Right cardiac atrium (tissue), 5 donors: Measurements from ENCODE around the gene SPINK5. TPM values are rescaled to one million over a fixed set of nuclear protein-coding genes. Genes with fewer than 3 reads are reported as not detected.

Source experiments
- ATAC-seq, 2 donors: fragments of 200-7000 bp; cut with Tn5 transposase; one replicate each; pipeline versions ENCODE4 v1.8.0 to v1.9.1; 2020; ENCODE audit warnings: moderate library complexity in 2 of 2, mild to moderate bottlenecking in 1 of 2
- DNase-seq, 3 donors: peaks; one replicate each; pipeline ENCODE4 v3.0.0-alpha.2; 2020
- H3K27ac ChIP-seq: one replicate; pipeline ENCODE4 v1.5.1; 2013; ENCODE audit warnings: mild to moderate bottlenecking, low read length, control low read depth, moderate library complexity
- H3K27me3 ChIP-seq: one replicate; pipeline ENCODE4 v1.6.1; 2013; ENCODE audit not compliant: control insufficient read depth, insufficient read depth
- H3K4me1 ChIP-seq: one replicate; pipeline ENCODE4 v1.6.1; 2013; ENCODE audit warnings: low read length; ENCODE audit not compliant: control insufficient read depth, insufficient read depth
- H3K4me3 ChIP-seq: one replicate; pipeline ENCODE4 v1.5.1; 2013; ENCODE audit warnings: low read length, control low read depth
- H3K9me3 ChIP-seq: one replicate; pipeline ENCODE4 v1.6.1; 2013; ENCODE audit warnings: low read length; ENCODE audit not compliant: control insufficient read depth
- WGBS: extraction: QIAGEN DNeasy Blood & Tissue Kit; methylation state at CpG from one replicate; pipeline ENCODE4 v1.1.7; 2013; 5-methylcytosine and 5-hydroxymethylcytosine counted together
- intact Hi-C, 4 donors: fragments of 100-400 bp; cut with DNase I; formaldehyde crosslinking; loops; one replicate each; pipeline versions ENCODE4 v1.11.0 to v1.14.0; 2022 to 2023
- polyA plus RNA-seq: library from polyadenylated mRNA; stranded (reverse); fragments of 200-250 nt; gene quantifications from one replicate; pipeline ENCODE4 v1.2.3, GENCODE V29; 2013
- total RNA-seq, 4 donors: library from RNA; stranded (reverse); fragmentation: NEBNext Ultra II Directional; extraction: Animal tissue kit (Norgen Biotek cat#: 25700); gene quantifications; one replicate each; pipeline ENCODE4 v1.2.1, GENCODE V29; 2021
- donor health status: healthy with polysubstance abuse.
- donor health status: DM: no; HTN: yes; CAD: no.
- donor health status: DM: no; HTN: no; CAD: no.
- donor health status: DM: no; HTN: yes; CAD: no; lungs with severe emphysema.
- donor health status: DM: yes; HTN: yes; CAD: no.

The SPINK5 gene
- total and polyA plus RNA-seq, 5 donors = 0.82 to 3.0 (median 1.3) TPM

DNA sequence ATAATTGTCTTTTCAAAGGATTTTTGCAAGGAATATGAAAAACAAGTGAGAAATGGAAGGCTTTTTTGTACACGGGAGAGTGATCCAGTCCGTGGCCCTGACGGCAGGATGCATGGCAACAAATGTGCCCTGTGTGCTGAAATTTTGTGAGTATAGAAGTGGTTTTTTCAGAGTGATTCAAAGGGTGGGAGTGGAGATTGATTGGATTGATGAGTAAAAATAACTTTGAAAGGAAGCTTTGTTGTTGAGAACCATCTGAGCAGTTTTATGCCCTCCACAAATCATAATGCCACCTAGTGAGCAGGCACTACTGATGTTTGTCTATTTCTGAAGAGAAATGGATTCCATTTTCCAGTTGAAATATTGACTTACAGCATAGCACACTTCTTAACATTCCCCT, 30.6 kb downstream of the SPINK5 start:
- Histone ChIP-seq H3K4me1 (no peaks in the 10 kb centered on the region), H3K4me3 (no peak overlapping the region), H3K9me3 (no peaks in the 10 kb centered on the region), H3K27ac (no peak overlapping the region), H3K27me3 (no peaks in the 10 kb centered on the region)
- intact Hi-C loops = no loop called here
- DNase-seq (no peak), ATAC-seq (no peak)
- 92% methylated on average over 3 of the region's 3 CpGs for WGBS

DNA sequence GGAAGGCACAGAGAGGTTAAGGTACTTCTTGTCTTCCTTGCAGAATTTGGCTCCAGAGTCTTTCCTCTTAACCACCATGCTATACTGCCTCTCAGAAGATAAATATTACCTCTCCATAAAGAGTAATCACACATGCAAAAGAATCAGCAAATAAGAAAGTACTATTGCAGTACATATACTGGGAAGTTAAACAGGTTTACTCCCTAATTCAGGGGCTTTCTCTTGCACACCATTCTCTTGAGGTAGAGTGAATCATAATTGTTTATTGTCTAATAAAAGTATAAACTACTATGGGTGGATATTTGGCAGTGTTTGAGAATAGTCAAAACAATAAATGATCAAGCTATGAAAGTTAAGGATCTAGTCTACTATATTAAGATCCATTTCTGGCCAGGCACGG, 40.4 kb downstream of the SPINK5 start:
- intact Hi-C loops = no loop called here
- ATAC-seq = no peak
- 91% methylated on average over 1 of the region's 1 CpG for WGBS

DNA sequence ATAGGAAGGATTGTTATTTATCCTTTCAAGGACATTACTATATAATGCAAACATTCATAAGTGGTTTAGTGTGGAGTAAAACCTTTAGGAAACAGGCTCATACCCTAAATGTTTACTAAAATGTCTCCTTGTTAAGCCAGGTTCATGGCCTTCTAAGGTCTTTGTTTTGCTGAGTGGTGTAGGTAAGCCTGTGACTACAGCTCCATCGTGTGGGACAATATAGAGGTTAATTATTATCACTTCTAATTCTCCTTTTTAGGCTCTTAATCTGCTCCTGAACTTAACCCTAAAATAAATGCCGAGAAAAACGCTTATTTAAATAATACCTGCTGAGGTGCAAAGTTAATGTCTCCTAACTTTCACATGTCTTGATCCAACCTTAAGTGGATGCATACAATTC, 43.8 kb downstream of the SPINK5 start:
- Histone ChIP-seq H3K9me3 (no peaks in the 10 kb centered on the region), H3K27ac (no peak overlapping the region), H3K4me3 (no peak overlapping the region), H3K27me3 (no peaks in the 10 kb centered on the region), H3K4me1 (no peaks in the 10 kb centered on the region)
- DNase-seq = no peak
- intact Hi-C loops = no loop called here
- WGBS = 30% methylated on average over 3 of the region's 3 CpGs
- peak in 1 of 2 donors; percentile 50 for ATAC-seq

More for the DNA sequence above, 40.4 kb downstream of the SPINK5 start:
- H3K27me3 ChIP-seq = no peaks in the 10 kb centered on the region
- no peaks in the 10 kb centered on the region for H3K9me3 ChIP-seq
- no peak overlapping the region for H3K27ac ChIP-seq
- no peaks in the 10 kb centered on the region for H3K4me1 ChIP-seq
- no peak for DNase-seq
- no peak overlapping the region for H3K4me3 ChIP-seq

DNA sequence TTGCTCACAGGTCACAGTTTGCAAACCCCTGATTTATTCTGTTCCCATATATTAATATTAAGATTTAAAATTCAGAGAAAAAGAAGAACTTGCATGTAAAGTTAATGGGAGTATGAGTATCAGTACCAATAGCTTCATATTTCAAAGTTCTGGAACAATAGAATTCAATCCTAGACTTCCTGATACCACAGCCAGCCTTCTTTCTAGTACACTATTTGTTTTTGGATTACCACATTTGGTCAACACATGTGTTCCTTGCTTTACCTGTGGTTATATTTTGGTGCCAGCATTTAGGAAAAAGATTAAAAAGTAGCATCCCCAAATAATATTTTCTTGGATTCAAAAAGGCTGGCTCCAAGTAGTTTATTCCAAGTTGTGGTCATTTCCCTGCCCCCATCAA, 49.5 kb downstream of the SPINK5 start:
- H3K27ac ChIP-seq = no peak overlapping the region
- H3K27me3 ChIP-seq = no peaks in the 10 kb centered on the region
- H3K4me1 ChIP-seq = no peaks in the 10 kb centered on the region
- ATAC-seq (no peak), DNase-seq (no peak)
- H3K9me3 ChIP-seq = no peaks in the 10 kb centered on the region
- intact Hi-C loops = loop anchor here in 1 of 4 donors (10.0 kb wide), 1 partner anchor 158 kb away; no protein-coding TSS in a partner anchor
- no peak overlapping the region for H3K4me3 ChIP-seq

DNA sequence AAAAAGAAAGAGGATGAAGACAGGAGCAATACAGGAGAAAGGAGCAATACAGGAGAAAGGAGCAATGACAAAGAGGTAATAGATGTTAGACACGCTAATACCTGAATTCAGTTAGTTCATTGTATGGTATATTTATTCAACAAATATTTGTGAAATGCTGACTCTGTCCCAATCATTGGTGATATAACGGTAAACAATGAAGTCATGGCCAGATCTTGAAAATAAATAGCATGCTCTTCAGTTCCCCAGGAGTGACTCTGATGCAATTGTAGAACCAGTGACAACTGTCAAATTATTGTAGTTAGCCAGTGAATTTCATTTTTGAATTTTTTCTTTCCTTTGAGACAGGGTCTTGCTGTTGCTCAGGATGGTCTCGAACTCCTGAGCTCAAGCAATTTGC, 56.5 kb downstream of the SPINK5 start:
- 93% methylated on average over 3 of the region's 3 CpGs for WGBS
- intact Hi-C loops = loop anchor here in 3 of 4 donors (5.0 kb wide), 1 partner anchor 168 kb away; no protein-coding TSS in a partner anchor
- Histone ChIP-seq H3K9me3 (no peaks in the 10 kb centered on the region), H3K4me3 (no peak overlapping the region), H3K4me1 (no peaks in the 10 kb centered on the region), H3K27me3 (no peaks in the 10 kb centered on the region), H3K27ac (no peak overlapping the region)
- no peak for ATAC-seq
- no peak for DNase-seq

DNA sequence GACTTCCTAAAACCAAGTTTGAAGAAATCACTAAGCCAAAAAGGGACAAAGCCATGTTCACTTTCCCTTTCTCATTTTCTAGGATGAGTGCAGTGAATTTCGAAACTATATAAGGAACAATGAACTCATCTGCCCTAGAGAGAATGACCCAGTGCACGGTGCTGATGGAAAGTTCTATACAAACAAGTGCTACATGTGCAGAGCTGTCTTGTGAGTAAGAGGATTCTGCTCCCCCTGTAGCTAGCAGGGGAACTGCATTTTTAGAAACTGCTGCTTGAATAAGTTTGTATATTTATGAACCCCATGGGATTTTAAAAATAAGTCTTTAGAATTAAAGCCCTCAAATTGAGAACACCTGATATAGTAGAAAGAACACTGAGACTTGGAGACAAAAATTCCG, 61.9 kb downstream of the SPINK5 start:
- no peak for DNase-seq
- Histone ChIP-seq H3K4me1 (no peaks in the 10 kb centered on the region), H3K27ac (no peak overlapping the region), H3K27me3 (no peaks in the 10 kb centered on the region), H3K9me3 (no peaks in the 10 kb centered on the region), H3K4me3 (no peak overlapping the region)
- intact Hi-C loops = no loop called here
- WGBS = 53% methylated on average over 3 of the region's 3 CpGs
- no peak for ATAC-seq

DNA sequence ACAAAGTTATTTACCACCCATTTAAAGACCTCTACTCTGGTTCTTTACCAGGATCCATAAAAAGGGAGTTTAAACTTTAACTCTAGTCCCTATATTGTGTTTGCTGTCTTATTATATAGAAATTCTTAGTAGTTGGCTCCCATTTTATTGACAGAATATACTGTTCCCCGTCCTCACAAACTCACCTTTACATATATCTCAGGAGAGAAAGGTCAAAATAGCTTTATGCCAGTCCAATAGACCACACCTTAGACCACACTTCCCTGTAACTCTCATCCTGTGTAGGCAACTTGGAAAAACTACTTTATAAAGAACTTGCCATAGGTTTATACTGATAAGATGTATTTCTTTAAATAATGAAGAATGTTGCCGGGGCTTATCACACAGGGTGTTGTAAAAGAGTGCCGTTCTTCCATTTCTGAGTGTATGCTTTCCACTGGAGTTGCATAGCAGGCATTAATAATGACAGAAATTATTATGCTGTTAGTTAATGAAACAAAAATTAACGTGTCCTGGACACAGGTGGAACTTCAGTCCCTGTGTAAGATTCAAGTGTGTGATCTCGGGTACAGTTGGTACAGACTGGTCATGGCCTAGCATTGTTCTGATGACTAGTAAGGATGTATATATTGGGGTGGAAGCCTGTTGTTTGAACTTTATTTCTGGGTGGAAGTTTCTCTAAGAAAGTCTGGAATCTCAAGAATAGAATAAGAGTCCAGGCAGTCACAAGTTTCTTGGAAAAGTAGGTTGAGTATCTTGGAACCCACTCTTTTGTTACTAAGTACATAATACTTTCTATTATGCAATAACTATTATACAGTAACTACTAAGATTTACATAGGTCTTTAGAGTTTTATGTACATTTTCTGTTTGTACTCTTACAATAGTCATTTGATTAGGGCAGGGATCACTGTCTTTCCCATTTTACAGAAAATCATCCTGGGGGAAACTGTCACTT, 71.6 kb downstream of the SPINK5 start:
- Histone ChIP-seq H3K27me3 (no peaks in the 10 kb centered on the region), H3K4me1 (no peaks in the 10 kb centered on the region), H3K27ac (no peak overlapping the region), H3K9me3 (no peaks in the 10 kb centered on the region), H3K4me3 (no peak overlapping the region)
- DNase-seq = no peak
- no peak for ATAC-seq
- intact Hi-C loops = no loop called here
- WGBS = 78% methylated on average over 5 of the region's 5 CpGs

DNA sequence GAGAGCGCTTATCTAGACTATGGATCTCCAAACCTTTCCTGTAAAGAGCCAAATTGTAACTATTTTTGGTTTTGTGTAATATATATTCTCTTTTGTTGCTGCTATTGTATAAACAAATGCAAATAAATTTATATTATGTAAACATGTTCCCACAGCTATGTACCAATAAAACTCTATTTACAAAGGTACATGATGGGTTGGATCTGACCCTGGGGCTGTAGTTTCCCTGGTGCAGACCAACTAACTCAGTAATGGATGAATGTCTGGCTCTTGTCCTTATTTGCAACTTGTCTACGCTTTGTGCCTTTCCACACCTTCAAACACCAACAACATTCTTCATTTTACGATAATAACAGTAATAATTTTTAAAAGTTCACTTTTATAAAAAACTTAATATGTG, 77.1 kb downstream of the SPINK5 start:
- intact Hi-C loops = no loop called here
- WGBS = 98% methylated on average over 3 of the region's 3 CpGs
- Histone ChIP-seq H3K9me3 (no peaks in the 10 kb centered on the region), H3K4me3 (no peak overlapping the region), H3K27me3 (no peaks in the 10 kb centered on the region), H3K27ac (no peak overlapping the region), H3K4me1 (no peaks in the 10 kb centered on the region)
- DNase-seq (no peak), ATAC-seq (no peak)

DNA sequence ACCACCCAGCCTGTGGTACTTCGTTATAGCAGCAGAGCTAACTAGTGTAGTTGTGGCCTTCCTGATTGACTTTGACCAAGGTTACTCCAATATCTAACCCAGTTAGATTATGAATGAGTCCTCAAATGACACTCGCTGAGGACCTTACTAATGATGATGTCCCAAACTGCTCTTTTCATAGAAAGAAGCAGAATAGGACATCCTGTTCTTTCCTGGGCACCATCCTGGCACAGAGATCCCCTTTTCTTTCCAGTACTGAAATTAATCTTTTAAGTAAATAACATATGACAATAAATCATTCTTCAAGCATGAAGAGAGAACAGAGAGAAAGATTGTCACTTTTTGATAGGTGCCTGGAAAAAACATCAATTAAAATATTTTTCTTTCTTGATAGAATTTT, 77.9 kb downstream of the SPINK5 start:
- intact Hi-C loops = no loop called here
- WGBS = 80% methylated on average over 2 of the region's 2 CpGs

DNA sequence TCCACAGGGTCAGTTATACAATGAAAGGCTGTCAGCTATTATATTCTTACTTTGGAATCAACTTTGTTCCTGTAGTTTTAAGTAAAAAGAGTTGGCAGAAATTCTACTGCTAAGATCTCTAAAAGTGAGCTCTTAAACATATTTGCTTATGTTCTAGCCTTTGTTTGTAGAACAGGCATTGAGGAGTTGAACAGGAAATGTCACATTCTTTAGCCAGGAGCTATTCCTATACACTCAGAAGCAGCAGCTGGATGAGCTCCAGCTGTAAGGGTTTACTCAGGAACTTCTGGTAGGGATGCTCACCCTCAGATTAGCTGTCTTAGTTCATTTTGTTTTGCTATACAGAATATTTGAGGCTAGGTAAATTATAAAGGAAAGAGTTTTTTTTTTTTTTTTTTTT, 82.1 kb downstream of the SPINK5 start:
- no peaks in the 10 kb centered on the region for H3K27me3 ChIP-seq
- intact Hi-C loops = no loop called here
- no peak for DNase-seq
- no peak overlapping the region for H3K4me3 ChIP-seq
- no peak for ATAC-seq
- no peak overlapping the region for H3K27ac ChIP-seq
- H3K4me1 ChIP-seq = no peaks in the 10 kb centered on the region
- H3K9me3 ChIP-seq = no peaks in the 10 kb centered on the region

More for the DNA sequence above, 77.9 kb downstream of the SPINK5 start:
- no peak overlapping the region for H3K27ac ChIP-seq
- H3K27me3 ChIP-seq = no peaks in the 10 kb centered on the region
- ATAC-seq = no peak
- H3K4me3 ChIP-seq = no peak overlapping the region
- H3K4me1 ChIP-seq = no peaks in the 10 kb centered on the region
- H3K9me3 ChIP-seq = no peaks in the 10 kb centered on the region
- no peak for DNase-seq

DNA sequence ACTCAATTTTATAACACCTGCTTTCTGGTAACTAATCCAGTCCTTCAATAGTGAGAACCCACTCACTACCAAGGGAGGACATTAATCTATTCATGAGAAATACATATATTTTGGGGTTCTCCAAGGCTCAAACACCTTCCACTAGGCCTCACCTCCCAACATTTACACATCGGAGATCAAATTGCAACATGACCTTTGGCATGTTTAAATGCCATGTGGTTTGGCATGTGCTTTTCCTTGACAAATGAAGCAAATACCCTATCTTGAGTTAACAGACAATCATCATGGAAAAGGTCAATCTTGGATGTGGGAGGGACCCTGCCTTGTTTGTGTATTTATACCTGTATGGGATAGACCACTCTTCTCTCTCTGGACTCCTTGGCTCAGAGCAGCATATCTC, 82.7 kb downstream of the SPINK5 start:
- intact Hi-C loops = no loop called here
- no peak for ATAC-seq

More for the DNA sequence above, 82.7 kb downstream of the SPINK5 start:
- Histone ChIP-seq H3K9me3 (no peaks in the 10 kb centered on the region), H3K4me3 (no peak overlapping the region), H3K4me1 (no peaks in the 10 kb centered on the region), H3K27ac (no peak overlapping the region), H3K27me3 (no peaks in the 10 kb centered on the region)
- no peak for DNase-seq
- 93% methylated on average over 1 of the region's 1 CpG for WGBS
